Karpas-422 (cell line): ENCODE measurements around the gene GSTO2. TPM values are rescaled to one million over a fixed set of nuclear protein-coding genes. Genes with fewer than 3 reads are reported as not detected.

Source experiments
- DNase-seq: peaks from one replicate; pipeline ENCODE4 v3.0.0-alpha.2; 2015
- H2AFZ ChIP-seq: fragments of 200-600 bp; sonication (generic); 2 replicates; pipeline ENCODE4 v1.6.1; 2014; ENCODE audit warnings: antibody characterized with exemption, low read length, mixed read lengths
- H3K27ac ChIP-seq: fragments of 200-600 bp; sonication (generic); 2 replicates; pipeline ENCODE4 v1.5.1; 2014; ENCODE audit warnings: mild to moderate bottlenecking, low read length, moderate library complexity
- H3K27me3 ChIP-seq: fragments of 200-600 bp; sonication (generic); 2 replicates; pipeline ENCODE4 v1.6.1; 2014; ENCODE audit warnings: low read length, mixed read lengths
- H3K36me3 ChIP-seq: fragments of 200-600 bp; sonication (generic); 2 replicates; pipeline ENCODE4 v1.6.1; 2014; ENCODE audit warnings: low read length, mixed read lengths; ENCODE audit not compliant: insufficient read depth
- H3K4me1 ChIP-seq: fragments of 200-600 bp; sonication (generic); 2 replicates; pipeline ENCODE4 v1.6.1; 2014; ENCODE audit warnings: mild to moderate bottlenecking, low read length, mixed read lengths
- H3K4me2 ChIP-seq: fragments of 200-600 bp; sonication (generic); 2 replicates; pipeline ENCODE4 v1.6.1; 2014; ENCODE audit warnings: low read length, low read depth, mild to moderate bottlenecking; ENCODE audit not compliant: poor library complexity, severe bottlenecking
- H3K4me3 ChIP-seq: fragments of 200-600 bp; sonication (generic); 2 replicates; pipeline ENCODE4 v1.5.1; 2014; ENCODE audit warnings: mild to moderate bottlenecking, antibody characterized with exemption, low read length, mixed read lengths
- H3K79me2 ChIP-seq: fragments of 200-600 bp; sonication (generic); 2 replicates; pipeline ENCODE4 v1.6.1; 2014; ENCODE audit warnings: mild to moderate bottlenecking, low read length, mixed read lengths
- H3K9ac ChIP-seq: fragments of 200-600 bp; sonication (generic); 2 replicates; pipeline ENCODE4 v1.6.0; 2014; ENCODE audit warnings: low read length
- H3K9me2 ChIP-seq: fragments of 200-600 bp; sonication (generic), shearing (Covaris generic); replicated peaks from 2 replicates; pipeline ENCODE4 v1.6.0; 2014; ENCODE audit warnings: mild to moderate bottlenecking, low read length, moderate library complexity; ENCODE audit not compliant: insufficient read depth
- H3K9me3 ChIP-seq: fragments of 300-700, 200-600 bp; sonication (generic); 2 replicates; pipeline ENCODE4 v1.6.1; 2014; ENCODE audit warnings: low read length, mixed read lengths
- H4K20me1 ChIP-seq: fragments of 200-600 bp; sonication (generic); 2 replicates; pipeline ENCODE4 v1.6.1; 2014; ENCODE audit warnings: mild to moderate bottlenecking, antibody characterized with exemption, low read length, low read depth; ENCODE audit not compliant: insufficient read depth
- total RNA-seq: library from RNA; depleted of rRNA; stranded (reverse); fragments of >200 nt; shearing (Covaris generic); gene quantifications from 2 replicates; pipeline ENCODE4 v1.2.3, GENCODE V29; 2014; ENCODE audit warnings: low replicate concordance

GSTO2 gene
- total RNA-seq, 1 experiment from 2014 or later, result 1.3 TPM

GRCh38 chr10:104318810-104319741, 50.1 kb downstream of the GSTO2 start:
- H3K4me1 ChIP-seq, result peaks cover 70% of the 10 kb centered on the region
- H3K79me2 ChIP-seq, result 0 out of 2 replicates have a peak, but pooled peaks cover 4% of the 10 kb centered on the region
- H2AFZ ChIP-seq, result no peak overlapping the region
- H3K36me3 ChIP-seq, result peaks cover 8% of the 10 kb centered on the region; the same call in 1 of the 2 replicates
- H3K9me2 ChIP-seq, result no peaks in the 10 kb centered on the region
- H3K9me3 ChIP-seq, result no peaks in the 10 kb centered on the region
- H3K27ac ChIP-seq, result no peak overlapping the region
- H4K20me1 ChIP-seq, result peaks cover 88% of the 10 kb centered on the region
- H3K9ac ChIP-seq, result no peak overlapping the region
- H3K4me3 ChIP-seq, result no peak overlapping the region
- H3K4me2 ChIP-seq, result no peak overlapping the region
- DNase-seq, result no peak
- no peaks in the 10 kb centered on the region for H3K27me3 ChIP-seq

- no peaks in the 10 kb centered on the region for H3K9me3 ChIP-seq
- H3K36me3 ChIP-seq, result no peaks in the 10 kb centered on the region
- peaks cover 73% of the 10 kb centered on the region for H4K20me1 ChIP-seq
- H3K27me3 ChIP-seq, result no peaks in the 10 kb centered on the region
- no peak overlapping the region for H2AFZ ChIP-seq
- 0 out of 2 replicates have a peak, but pooled peaks cover 4% of the 10 kb centered on the region for H3K79me2 ChIP-seq
- H3K4me1 ChIP-seq, result peaks cover 74% of the 10 kb centered on the region
- H3K27ac ChIP-seq, result no peak overlapping the region
- no peak overlapping the region for H3K4me2 ChIP-seq
- H3K4me3 ChIP-seq, result no peak overlapping the region
- H3K9me2 ChIP-seq, result no peaks in the 10 kb centered on the region
- DNase-seq, result no peak
- H3K9ac ChIP-seq, result no peak overlapping the region
Observed at GRCh38 chr10:104321226-104321625, 52.2 kb downstream of the GSTO2 start.

- Histone ChIP-seq H2AFZ (no peak overlapping the region), H3K9me2 (no peaks in the 10 kb centered on the region), H3K4me3 (no peak overlapping the region; the same call in 1 of the 2 replicates), H4K20me1 (peaks cover 73% of the 10 kb centered on the region), H3K79me2 (no peaks in the 10 kb centered on the region), H3K36me3 (no peaks in the 10 kb centered on the region), H3K4me1 (peaks cover 68% of the 10 kb centered on the region), H3K9ac (no peak overlapping the region), H3K27ac (no peak overlapping the region), H3K4me2 (peak overlapping the region; percentile 61), H3K9me3 (no peaks in the 10 kb centered on the region), H3K27me3 (no peaks in the 10 kb centered on the region)
- no peak for DNase-seq
Observed at GRCh38 chr10:104321725-104322415, 52.9 kb downstream of the GSTO2 start.

- peak; percentile 83 for DNase-seq
Observed at GRCh38 chr10:104322416-104322782, 53.4 kb downstream of the GSTO2 start.

GRCh38 chr10:104323085-104323484, 54.1 kb downstream of the GSTO2 start:
- Histone ChIP-seq H3K4me1 (peaks cover 56% of the 10 kb centered on the region), H2AFZ (no peak overlapping the region), H3K9ac (peak overlapping the region; percentile 42), H3K9me3 (no peaks in the 10 kb centered on the region), H3K4me3 (peak overlapping the region; percentile 17; the same call in 1 of the 2 replicates), H3K36me3 (no peaks in the 10 kb centered on the region), H3K4me2 (peak overlapping the region; percentile 61), H3K27me3 (no peaks in the 10 kb centered on the region), H3K27ac (peak overlapping the region; percentile 71), H3K9me2 (no peaks in the 10 kb centered on the region), H4K20me1 (peaks cover 73% of the 10 kb centered on the region), H3K79me2 (no peaks in the 10 kb centered on the region)
- DNase-seq, result no peak

More at GRCh38 chr10:104322416-104322782, 53.4 kb downstream of the GSTO2 start:
- Histone ChIP-seq H3K9me2 (no peaks in the 10 kb centered on the region), H3K9me3 (no peaks in the 10 kb centered on the region), H3K79me2 (no peaks in the 10 kb centered on the region), H2AFZ (no peak overlapping the region), H3K27me3 (no peaks in the 10 kb centered on the region), H3K9ac (peak overlapping the region; percentile 42), H3K4me2 (peak overlapping the region; percentile 61), H4K20me1 (peaks cover 73% of the 10 kb centered on the region), H3K4me1 (peaks cover 63% of the 10 kb centered on the region), H3K36me3 (no peaks in the 10 kb centered on the region), H3K27ac (peak overlapping the region; percentile 71), H3K4me3 (peak overlapping the region; percentile 17; the same call in 1 of the 2 replicates)

GRCh38 chr10:104323760-104324201, 54.8 kb downstream of the GSTO2 start:
- no peak overlapping the region for H2AFZ ChIP-seq
- no peaks in the 10 kb centered on the region for H3K27me3 ChIP-seq
- H3K4me1 ChIP-seq, result peaks cover 55% of the 10 kb centered on the region
- no peak overlapping the region for H3K9ac ChIP-seq
- peaks cover 73% of the 10 kb centered on the region for H4K20me1 ChIP-seq
- H3K4me3 ChIP-seq, result no peak overlapping the region
- H3K9me3 ChIP-seq, result no peaks in the 10 kb centered on the region
- H3K27ac ChIP-seq, result no peak overlapping the region
- no peaks in the 10 kb centered on the region for H3K9me2 ChIP-seq
- no peak overlapping the region for H3K4me2 ChIP-seq
- no peak for DNase-seq
- peaks cover 3% of the 10 kb centered on the region; the same call in 1 of the 2 replicates for H3K79me2 ChIP-seq
- no peaks in the 10 kb centered on the region for H3K36me3 ChIP-seq

- Histone ChIP-seq H3K4me1 (peaks cover 56% of the 10 kb centered on the region), H3K9me3 (no peaks in the 10 kb centered on the region), H2AFZ (no peak overlapping the region), H4K20me1 (peaks cover 73% of the 10 kb centered on the region), H3K4me2 (no peak overlapping the region), H3K9me2 (no peaks in the 10 kb centered on the region), H3K27me3 (no peaks in the 10 kb centered on the region), H3K36me3 (no peaks in the 10 kb centered on the region), H3K4me3 (no peak overlapping the region), H3K79me2 (peaks cover 3% of the 10 kb centered on the region; the same call in 1 of the 2 replicates), H3K9ac (no peak overlapping the region), H3K27ac (no peak overlapping the region)
- DNase-seq, result no peak
Observed at GRCh38 chr10:104324221-104324686, 55.3 kb downstream of the GSTO2 start.

GRCh38 chr10:104324931-104325330, 55.9 kb downstream of the GSTO2 start:
- Histone ChIP-seq H3K4me1 (peaks cover 56% of the 10 kb centered on the region), H3K4me3 (no peak overlapping the region), H3K9me2 (no peaks in the 10 kb centered on the region), H3K9me3 (no peaks in the 10 kb centered on the region), H2AFZ (no peak overlapping the region), H3K79me2 (peaks cover 3% of the 10 kb centered on the region; the same call in 1 of the 2 replicates), H3K9ac (no peak overlapping the region), H3K36me3 (no peaks in the 10 kb centered on the region), H3K27ac (no peak overlapping the region), H3K27me3 (no peaks in the 10 kb centered on the region), H4K20me1 (peaks cover 73% of the 10 kb centered on the region), H3K4me2 (no peak overlapping the region)
- DNase-seq, result no peak
